ENCODE data around the gene TNFRSF19.

- TF ChIP-seq POLR2A (IDR thresholded peaks at IDR 0.05; ENCODE audit: extremely low read depth, insufficient read length), result no peak
- no peak for TF ChIP-seq CTCF (IDR thresholded peaks at IDR 0.05; ENCODE audit: low read depth, low read length)
Measured at GRCh38 chr13:23686948-23687347, 116.7 kb downstream of the TNFRSF19 start.
